Measurements from ENCODE around the gene LYPLAL1. TPM values are rescaled to one million over a fixed set of nuclear protein-coding genes. Genes with fewer than 3 reads are reported as not detected.

The LYPLAL1 gene
- total and polyA plus RNA-seq, 8 donors: 3.6 to 48.1 (median 12.7) TPM

DNA sequence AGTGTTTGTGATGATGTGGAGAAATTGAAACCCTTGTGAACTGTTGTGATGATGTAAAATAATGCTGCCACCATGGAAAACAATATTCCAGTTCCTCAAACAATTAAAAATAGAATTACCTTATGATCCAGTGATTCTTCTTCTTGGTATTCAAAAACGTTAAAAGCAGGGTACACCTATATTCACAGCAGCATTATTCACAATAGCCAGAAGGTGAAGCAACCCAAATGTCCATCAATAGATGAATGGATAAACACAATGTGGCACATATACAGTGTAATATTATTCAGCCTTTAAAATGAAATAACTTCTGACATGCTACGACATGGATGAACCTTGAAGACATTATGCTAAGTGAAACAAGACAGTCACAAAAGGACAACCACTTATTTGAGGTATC, 59.2 kb downstream of the LYPLAL1 start:
- no peak for DNase-seq
- H3K9me3 ChIP-seq: no peaks in the 10 kb centered on the region
- H3K36me3 ChIP-seq: peaks cover 0 to 17% (median 5%) of the 10 kb centered on the region in 4 donors
- no peak overlapping the region for H3K4me3 ChIP-seq
- 80 to 95% (median 88%) methylated on average over 2 of the region's 2 CpGs for WGBS, 5 donors
- intact Hi-C loops (cut with DNase I; ENCODE audit: low total_unique reads): no loop called here
- no peaks in the 10 kb centered on the region for H3K4me1 ChIP-seq
- TF ChIP-seq POLR2A (IDR thresholded peaks at IDR 0.05) (no peak), EP300 (IDR thresholded peaks at IDR 0.05) (no peak), POLR2AphosphoS5 (IDR thresholded peaks at IDR 0.05) (no peak)
- TF ChIP-seq, protein P1, sequence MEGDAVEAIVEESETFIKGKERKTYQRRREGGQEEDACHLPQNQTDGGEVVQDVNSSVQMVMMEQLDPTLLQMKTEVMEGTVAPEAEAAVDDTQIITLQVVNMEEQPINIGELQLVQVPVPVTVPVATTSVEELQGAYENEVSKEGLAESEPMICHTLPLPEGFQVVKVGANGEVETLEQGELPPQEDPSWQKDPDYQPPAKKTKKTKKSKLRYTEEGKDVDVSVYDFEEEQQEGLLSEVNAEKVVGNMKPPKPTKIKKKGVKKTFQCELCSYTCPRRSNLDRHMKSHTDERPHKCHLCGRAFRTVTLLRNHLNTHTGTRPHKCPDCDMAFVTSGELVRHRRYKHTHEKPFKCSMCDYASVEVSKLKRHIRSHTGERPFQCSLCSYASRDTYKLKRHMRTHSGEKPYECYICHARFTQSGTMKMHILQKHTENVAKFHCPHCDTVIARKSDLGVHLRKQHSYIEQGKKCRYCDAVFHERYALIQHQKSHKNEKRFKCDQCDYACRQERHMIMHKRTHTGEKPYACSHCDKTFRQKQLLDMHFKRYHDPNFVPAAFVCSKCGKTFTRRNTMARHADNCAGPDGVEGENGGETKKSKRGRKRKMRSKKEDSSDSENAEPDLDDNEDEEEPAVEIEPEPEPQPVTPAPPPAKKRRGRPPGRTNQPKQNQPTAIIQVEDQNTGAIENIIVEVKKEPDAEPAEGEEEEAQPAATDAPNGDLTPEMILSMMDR (IDR thresholded peaks at IDR 0.05): no peak
- H3K27ac ChIP-seq: no peak overlapping the region
- no peaks in the 10 kb centered on the region for H3K27me3 ChIP-seq

DNA sequence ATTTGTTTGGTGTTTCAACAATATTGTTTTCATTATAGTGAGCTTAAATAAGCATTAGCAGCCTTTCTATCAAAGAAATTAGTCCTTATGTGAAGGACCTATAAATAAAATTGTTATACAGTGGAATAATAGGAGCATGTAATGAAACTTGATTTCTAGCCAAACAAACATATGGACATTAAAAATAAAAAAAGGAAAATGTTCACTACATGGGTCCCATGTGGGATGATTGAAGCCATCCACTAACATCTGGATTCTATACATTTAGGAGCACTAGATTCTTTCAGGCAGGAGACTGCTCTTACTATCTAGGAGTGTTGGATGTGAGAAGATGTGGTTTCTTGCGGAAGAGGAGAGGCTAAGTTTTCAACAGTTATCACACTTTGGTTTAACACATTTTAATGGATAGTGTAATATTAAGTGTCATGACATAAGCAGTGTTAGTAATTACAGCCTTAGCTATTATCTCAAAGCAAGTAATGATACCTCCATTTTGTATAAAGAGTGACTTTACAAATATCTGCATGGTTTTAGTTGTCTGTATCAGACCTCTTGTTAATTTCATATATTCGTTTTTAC, 62.3 kb downstream of the LYPLAL1 start:
- no peaks in the 10 kb centered on the region for H3K4me1 ChIP-seq
- H3K9me3 ChIP-seq: no peaks in the 10 kb centered on the region
- WGBS, 5 donors: 85 to 91% (median 89%) methylated on average over 2 of the region's 2 CpGs
- H3K27me3 ChIP-seq: no peaks in the 10 kb centered on the region
- H3K27ac ChIP-seq: no peak overlapping the region
- H3K36me3 ChIP-seq: no peaks in the 10 kb centered on the region
- TF ChIP-seq EP300 (IDR thresholded peaks at IDR 0.05): no peak
- no peak for TF ChIP-seq POLR2AphosphoS5 (IDR thresholded peaks at IDR 0.05)
- TF ChIP-seq, protein P1 (IDR thresholded peaks at IDR 0.05): no peak
- TF ChIP-seq POLR2A (IDR thresholded peaks at IDR 0.05): no peak
- DNase-seq: no peak
- intact Hi-C loops (cut with DNase I; ENCODE audit: low total_unique reads): no loop called here
- no peak overlapping the region for H3K4me3 ChIP-seq

DNA sequence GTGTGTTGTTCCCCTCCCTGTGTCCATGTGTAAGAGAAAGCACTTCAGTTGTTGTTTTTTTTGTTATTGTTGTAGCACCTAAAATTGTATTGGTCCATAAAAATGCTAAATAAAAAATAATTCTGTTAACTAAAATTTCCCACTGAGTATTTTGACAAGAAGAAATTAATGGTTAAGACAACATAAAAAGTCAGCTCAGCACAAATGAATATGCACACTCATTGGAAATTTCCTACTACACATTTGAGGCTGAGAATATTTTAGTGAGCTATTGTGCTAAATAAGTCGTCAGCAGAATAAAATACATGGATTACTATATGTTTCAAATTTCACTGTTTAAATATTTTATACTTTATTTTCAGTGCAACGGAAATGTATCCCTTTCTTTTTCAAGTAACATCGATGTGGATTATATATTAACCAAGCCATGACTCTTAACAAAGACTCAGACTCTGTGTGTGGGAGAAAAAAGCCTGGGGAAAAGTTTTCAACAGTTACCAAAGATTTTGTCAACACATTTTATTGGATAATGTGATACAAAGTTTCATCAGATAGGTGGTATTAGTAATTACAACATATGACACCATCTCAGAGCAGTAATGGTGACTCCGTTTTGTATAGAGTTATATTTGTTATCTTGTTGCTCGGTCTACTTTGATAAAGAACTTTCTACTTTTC, 63.4 kb downstream of the LYPLAL1 start:
- H3K27ac ChIP-seq: no peak overlapping the region

GRCh38 chr1:219239518-219239917, 65.8 kb downstream of the LYPLAL1 start:
- peak in 1 of 2 donors; percentile 20 for DNase-seq
- 84 to 92% (median 89%) methylated on average over 2 of the region's 2 CpGs for WGBS, 5 donors
- TF ChIP-seq POLR2AphosphoS5 (IDR thresholded peaks at IDR 0.05) (no peak), POLR2A (IDR thresholded peaks at IDR 0.05) (no peak), EP300 (IDR thresholded peaks at IDR 0.05) (no peak)
- TF ChIP-seq, protein P1 (IDR thresholded peaks at IDR 0.05): no peak

More for the DNA sequence above, 63.4 kb downstream of the LYPLAL1 start:
- Histone ChIP-seq H3K4me3 (no peak overlapping the region), H3K4me1 (no peaks in the 10 kb centered on the region), H3K9me3 (no peaks in the 10 kb centered on the region), H3K27me3 (no peaks in the 10 kb centered on the region), H3K36me3 (no peaks in the 10 kb centered on the region)
- no peak for DNase-seq
- TF ChIP-seq POLR2A (IDR thresholded peaks at IDR 0.05) (no peak), EP300 (IDR thresholded peaks at IDR 0.05) (no peak), POLR2AphosphoS5 (IDR thresholded peaks at IDR 0.05) (no peak)
- TF ChIP-seq, protein P1 (IDR thresholded peaks at IDR 0.05): no peak
- WGBS, 5 donors: 42 to 71% (median 61%) methylated on average over 5 of the region's 5 CpGs
- intact Hi-C loops (cut with DNase I; ENCODE audit: low total_unique reads): no loop called here

More at GRCh38 chr1:219239518-219239917, 65.8 kb downstream of the LYPLAL1 start:
- intact Hi-C loops (cut with DNase I; ENCODE audit: low total_unique reads): no loop called here
- no peaks in the 10 kb centered on the region for H3K4me1 ChIP-seq
- no peaks in the 10 kb centered on the region for H3K27me3 ChIP-seq
- no peaks in the 10 kb centered on the region for H3K9me3 ChIP-seq
- no peak overlapping the region for H3K27ac ChIP-seq
- no peak overlapping the region for H3K4me3 ChIP-seq
- H3K36me3 ChIP-seq: no peaks in the 10 kb centered on the region

Data from stomach (tissue), 9 donors.